H1 (cell line): ENCODE results near the gene EFCAB6. TPM values are rescaled to one million over a fixed set of nuclear protein-coding genes. Genes with fewer than 3 reads are reported as not detected.

ENCODE experiments used
- CTCF ChIA-PET: fragments of 300-600 bp; sonication (Branson Sonifier 250); formaldehyde crosslinking; loops from one replicate; lab custom pipeline; 2021; ENCODE audit not compliant: partially characterized antibody; lab: Charles Lee
- POLR2A ChIA-PET: fragments of 300-600 bp; sonication (Branson Sonifier 250); formaldehyde crosslinking; loops from one replicate; lab custom pipeline; 2021; ENCODE audit warnings: inconsistent platforms; ENCODE audit not compliant: partially characterized antibody; lab: Charles Lee
- DNase-seq, 2 experiments: peaks; one replicate each; pipeline versions ENCODE4 v3.0.0 to v3.0.0-alpha.2; 2010 to 2022; ENCODE audit warnings: low spot score in 2 of 2, low read depth in 1 of 2, mixed read lengths in 1 of 2
- FAIRE-seq: peaks from 2 replicates; lab custom pipeline; 2011; peaks lifted over from hg19 to GRCh38; lab: Jason Lieb, UNC
- H2AFZ ChIP-seq: 2 replicates; pipeline ENCODE4 v1.8.1; 2012; ENCODE audit warnings: low read length, inconsistent platforms
- H2AK5ac ChIP-seq: 2 replicates; pipeline ENCODE4 v1.6.1; 2013; ENCODE audit warnings: low read depth, low read length
- H2BK120ac ChIP-seq: replicated peaks from 2 replicates; pipeline ENCODE3; 2013; ENCODE audit warnings: low read depth, low read length, inconsistent platforms
- H2BK12ac ChIP-seq: 2 replicates; pipeline ENCODE4 v1.6.1; 2013; ENCODE audit warnings: low read depth, low read length
- H2BK15ac ChIP-seq: 2 replicates; pipeline ENCODE4 v1.6.1; 2013; ENCODE audit warnings: low read length
- H2BK20ac ChIP-seq: 2 replicates; pipeline ENCODE4 v1.6.1; 2013; ENCODE audit warnings: low read length
- H2BK5ac ChIP-seq: 2 replicates; pipeline ENCODE4 v1.6.1; 2013; ENCODE audit warnings: low read depth, low read length
- H3K14ac ChIP-seq: 2 replicates; pipeline ENCODE4 v1.6.1; 2013; ENCODE audit warnings: inconsistent platforms; ENCODE audit not compliant: insufficient read length
- H3K18ac ChIP-seq: 2 replicates; pipeline ENCODE4 v1.6.1; 2013; ENCODE audit warnings: low read length; ENCODE audit errors: extremely low read depth
- H3K23ac ChIP-seq: 2 replicates; pipeline ENCODE4 v1.6.1; 2013; ENCODE audit warnings: inconsistent platforms; ENCODE audit not compliant: insufficient read length
- H3K23me2 ChIP-seq: 2 replicates; pipeline ENCODE4 v1.6.1; 2013; ENCODE audit warnings: low read depth, low read length
- H3K27ac ChIP-seq: 2 replicates; pipeline ENCODE4 v1.6.1; 2011; ENCODE audit warnings: low read depth, low read length, inconsistent platforms
- H3K27me3 ChIP-seq, 4 experiments: replicated peaks in 1 of 4; 1 replicate in 1 of 4; 2 replicates in 3 of 4; pipeline versions ENCODE4 v1.6.1 to v1.8.1; 2011 to 2013; ENCODE audit warnings: low read length in 3 of 4, mild to moderate bottlenecking in 3 of 4, inconsistent platforms in 2 of 4, mixed read lengths in 2 of 4, moderate library complexity in 1 of 4; ENCODE audit not compliant: control insufficient read depth in 3 of 4, insufficient read depth in 3 of 4; ENCODE audit errors: extremely low read depth in 1 of 4
- H3K36me3 ChIP-seq, 4 experiments: 2 replicates each; pipeline versions ENCODE4 v1.6.1 to v1.8.1; 2011 to 2013; ENCODE audit warnings: mild to moderate bottlenecking in 4 of 4, low read length in 3 of 4, moderate library complexity in 2 of 4, control low read depth in 1 of 4, inconsistent platforms in 1 of 4; ENCODE audit not compliant: insufficient read depth in 4 of 4, control insufficient read depth in 2 of 4
- H3K4ac ChIP-seq: replicated peaks from 2 replicates; pipeline ENCODE3; 2013; ENCODE audit warnings: low read length, low read depth, mixed read lengths, inconsistent platforms; ENCODE audit not compliant: insufficient read length
- H3K4me1 ChIP-seq, 4 experiments: replicated peaks in 1 of 4; 1 replicate in 1 of 4; 2 replicates in 3 of 4; pipeline versions ENCODE4 v1.6.1 to v1.8.1; 2011 to 2013; ENCODE audit warnings: low read length in 3 of 4, inconsistent platforms in 2 of 4, mixed read lengths in 1 of 4; ENCODE audit not compliant: insufficient read depth in 4 of 4, control insufficient read depth in 3 of 4
- H3K4me2 ChIP-seq, 2 experiments: 2 replicates each; pipeline versions ENCODE4 v1.6.1 to v1.8.1; 2011 to 2013; ENCODE audit warnings: low read depth in 2 of 2, low read length in 2 of 2, control low read depth in 1 of 2, inconsistent platforms in 1 of 2, mild to moderate bottlenecking in 1 of 2; ENCODE audit not compliant: insufficient read depth in 1 of 2
- H3K4me3 ChIP-seq, 4 experiments: fragments of 200-600, 300-600 bp in 1 of 4; sonication (generic), shearing (Covaris generic), sonication (Bioruptor Twin) in 1 of 4; 2 replicates each; pipeline versions ENCODE4 v1.5.1 to v1.8.1; 2011 to 2016; ENCODE audit warnings: low read length in 4 of 4, low read depth in 3 of 4, control low read depth in 2 of 4, inconsistent platforms in 2 of 4, mild to moderate bottlenecking in 2 of 4, mixed read lengths in 1 of 4, moderate library complexity in 1 of 4; ENCODE audit not compliant: insufficient read depth in 2 of 4; ENCODE audit errors: extremely low read depth in 1 of 4
- H3K56ac ChIP-seq: replicated peaks from 2 replicates; pipeline ENCODE3; 2013; ENCODE audit warnings: low read depth, mild to moderate bottlenecking, mixed read lengths, low read length, inconsistent platforms; ENCODE audit not compliant: insufficient read length
- H3K79me1 ChIP-seq: 2 replicates; pipeline ENCODE4 v1.6.1; 2013; ENCODE audit warnings: low read depth, low read length, control low read depth
- H3K79me2 ChIP-seq, 2 experiments: 2 replicates each; pipeline versions ENCODE4 v1.6.1 to v1.8.1; 2012 to 2013; ENCODE audit warnings: low read length in 2 of 2, mild to moderate bottlenecking in 2 of 2, inconsistent platforms in 1 of 2; ENCODE audit not compliant: insufficient read depth in 2 of 2, control insufficient read depth in 1 of 2
- H3K9ac ChIP-seq, 4 experiments: replicated peaks in 1 of 4; 1 replicate in 1 of 4; 2 replicates in 3 of 4; pipeline versions ENCODE4 v1.6.1 to v1.8.1; 2011 to 2013; ENCODE audit warnings: low read depth in 3 of 4, low read length in 3 of 4, control low read depth in 2 of 4, mild to moderate bottlenecking in 2 of 4, moderate library complexity in 2 of 4, inconsistent platforms in 1 of 4; ENCODE audit errors: extremely low read depth in 1 of 4
- H3K9me3 ChIP-seq, 2 experiments: 2 replicates each; pipeline versions ENCODE4 v1.6.1 to v1.8.1; 2012 to 2013; ENCODE audit warnings: mild to moderate bottlenecking in 2 of 2, moderate library complexity in 2 of 2, control low read depth in 1 of 2, inconsistent platforms in 1 of 2, low read depth in 1 of 2, low read length in 1 of 2, mixed read lengths in 1 of 2; ENCODE audit not compliant: insufficient read depth in 2 of 2
- H4K20me1 ChIP-seq, 2 experiments: replicated peaks in 1 of 2; 2 replicates each; pipeline versions ENCODE3 to v1.8.1; 2011 to 2013; ENCODE audit warnings: inconsistent platforms in 2 of 2, low read length in 2 of 2, mild to moderate bottlenecking in 1 of 2; ENCODE audit not compliant: insufficient read depth in 2 of 2, control insufficient read depth in 1 of 2
- H4K5ac ChIP-seq: 2 replicates; pipeline ENCODE4 v1.6.1; 2013; ENCODE audit warnings: low read length, low read depth, mixed read lengths, inconsistent platforms; ENCODE audit not compliant: insufficient read length
- H4K8ac ChIP-seq: 2 replicates; pipeline ENCODE4 v1.8.0; 2013; ENCODE audit warnings: mild to moderate bottlenecking, moderate library complexity, low read length, inconsistent platforms; ENCODE audit not compliant: insufficient read depth; ENCODE audit errors: extremely low read depth
- H4K91ac ChIP-seq: replicated peaks from 2 replicates; pipeline ENCODE3; 2013; ENCODE audit warnings: low read length, mixed read lengths, inconsistent platforms; ENCODE audit not compliant: insufficient read length
- ASH2L ChIP-seq: fragments of 200-600, 300-600 bp; sonication (generic); IDR thresholded peaks from one replicate; pipeline ENCODE4 v1.7.1; 2017; ENCODE audit warnings: low read length
- BCL11A ChIP-seq, 2 experiments: IDR thresholded peaks; one replicate each; pipeline ENCODE4 v1.6.1; 2011; ENCODE audit warnings: low read depth in 2 of 2, low read length in 2 of 2, mild to moderate bottlenecking in 2 of 2
- CREB1 ChIP-seq: IDR thresholded peaks from 2 replicates; pipeline ENCODE4 v1.6.1; 2012; ENCODE audit warnings: inconsistent platforms
- FOSL1 ChIP-seq: IDR thresholded peaks from 2 replicates; pipeline ENCODE4 v1.6.1; 2011; ENCODE audit warnings: mild to moderate bottlenecking, low read depth, low read length, moderate library complexity; ENCODE audit not compliant: insufficient read depth
- KDM4A ChIP-seq: IDR thresholded peaks from one replicate; pipeline ENCODE4 v1.7.1; 2012; ENCODE audit warnings: low read depth, mild to moderate bottlenecking, moderate library complexity, low read length, inconsistent platforms; ENCODE audit not compliant: severe bottlenecking
- POLR2A ChIP-seq, 2 experiments: IDR thresholded peaks; 1 replicate in 1 of 2; 2 replicates in 1 of 2; pipeline ENCODE4 v1.6.1; 2011; ENCODE audit warnings: low read depth in 2 of 2, low read length in 2 of 2, mild to moderate bottlenecking in 2 of 2; ENCODE audit errors: control extremely low read depth in 1 of 2
- RXRA ChIP-seq: IDR thresholded peaks from 2 replicates; pipeline ENCODE4 v1.6.1; 2011; ENCODE audit warnings: low read depth, mild to moderate bottlenecking, low read length, moderate library complexity; ENCODE audit not compliant: insufficient read depth
- SP2 ChIP-seq: IDR thresholded peaks from 2 replicates; pipeline ENCODE4 v1.6.1; 2012; ENCODE audit warnings: mild to moderate bottlenecking, low read length, inconsistent platforms
- TCF12 ChIP-seq: IDR thresholded peaks from 2 replicates; pipeline ENCODE4 v1.6.1; 2011; ENCODE audit warnings: low read depth, mild to moderate bottlenecking, low read length
- ZNF274 ChIP-seq: IDR thresholded peaks from 2 replicates; pipeline ENCODE4 v1.7.0; 2012; ENCODE audit warnings: low read length, borderline replicate concordance; ENCODE audit errors: extremely low read depth
- WGBS, 2 experiments: shearing (Covaris generic) in 1 of 2; methylation state at CpG; one replicate each; pipeline versions ENCODE4 v1.1.6 to v1.1.7; 2013 to 2015; ENCODE audit warnings: low lambda C conversion rate in 2 of 2, mixed read lengths in 2 of 2, inconsistent platforms in 1 of 2, low coverage in 1 of 2, missing lambda C conversion rate in 1 of 2; ENCODE audit not compliant: insufficient replicate concordance in 2 of 2, insufficient coverage in 1 of 2, insufficient read length in 1 of 2; ENCODE audit errors: extremely low coverage in 1 of 2, missing lambda C conversion rate in 1 of 2; 5-methylcytosine and 5-hydroxymethylcytosine counted together
- polyA plus RNA-seq, 7 experiments: library from polyadenylated mRNA; depleted of rRNA in 3 of 7; stranded (reverse) in 5 of 7; unstranded in 2 of 7; fragments of >200 nt in 5 of 7; fragments of 200-250 nt in 2 of 7; gene quantifications; 1 replicate in 5 of 7; 2 replicates in 1 of 7; 4 replicates in 1 of 7; pipeline versions ENCODE4 v1.2.1 to v1.2.3, GENCODE V29; 2011 to 2013; ENCODE audit warnings: missing spikeins in 2 of 7, mixed read lengths in 2 of 7
- total RNA-seq: library from RNA; stranded (reverse); fragmentation: NEBNext Ultra II Directional; extraction: Animal tissue kit (Norgen Biotek cat#: 25700); gene quantifications from 2 replicates; pipeline ENCODE4 v1.2.1, GENCODE V29; 2021
- TF ChIP-seq, protein P1 (sequence below), 3 experiments: IDR thresholded peaks; 1 replicate in 2 of 3; 2 replicates in 1 of 3; pipeline versions ENCODE4 v1.5.1 to v1.6.1; 2011; ENCODE audit warnings: low read length in 3 of 3, mild to moderate bottlenecking in 3 of 3, inconsistent platforms in 2 of 3, low read depth in 1 of 3, moderate library complexity in 1 of 3; ENCODE audit not compliant: insufficient read depth in 1 of 3; ENCODE audit errors: control extremely low read depth in 1 of 3

Gene EFCAB6
- total and polyA plus RNA-seq, 2 of the 8 experiments (the other 6 are each of a cell fraction or from before 2014, with no cell fraction given) = 0.32 to 1.7 TPM

DNA sequence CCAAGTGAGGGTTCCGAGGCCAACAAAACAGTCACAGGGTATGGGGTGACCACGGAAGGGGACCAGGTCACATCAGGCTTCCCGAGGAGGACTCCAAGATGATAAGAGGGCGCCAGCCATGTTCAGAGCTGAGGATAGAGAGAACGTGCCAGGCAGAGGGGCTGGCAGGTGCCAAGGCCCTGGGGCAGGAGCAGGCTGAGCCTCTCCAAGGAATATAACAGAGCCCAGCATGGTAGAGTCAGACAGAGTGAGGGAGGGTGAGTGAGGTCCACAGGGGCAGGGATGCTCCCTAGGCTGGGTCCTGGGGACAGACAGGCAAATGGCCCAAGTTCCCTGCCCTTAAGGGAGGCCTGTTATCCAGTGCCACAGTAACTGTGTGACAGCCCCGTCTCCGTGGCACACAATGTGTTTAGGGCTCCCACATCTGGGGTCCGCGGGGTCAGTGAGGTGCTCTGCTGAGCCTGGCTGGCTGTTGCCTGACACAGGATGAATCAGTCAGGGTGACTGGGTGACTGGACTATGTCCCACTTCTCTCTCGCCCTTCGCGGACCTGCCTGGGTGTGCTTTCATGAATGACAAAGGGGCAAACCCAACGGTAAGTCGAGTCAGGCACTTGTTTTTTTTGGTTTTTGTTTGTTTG, 295.0 kb downstream of the EFCAB6 start:
- Histone ChIP-seq H3K79me1 (no peaks in the 10 kb centered on the region), H3K9me3 (no peaks in the 10 kb centered on the region), H2BK20ac (no peak overlapping the region), H3K18ac (no peak overlapping the region), H4K8ac (peak overlapping the region; percentile 36; the same call in 1 of the 2 replicates), H3K56ac (no peak overlapping the region), H3K4me2 (no peak overlapping the region), H2BK120ac (no peak overlapping the region), H2BK12ac (no peak overlapping the region), H3K79me2 (no peaks in the 10 kb centered on the region), H3K36me3 (no peaks in the 10 kb centered on the region; a peak in 1 of 8 replicates), H3K4ac (no peak overlapping the region), H2AFZ (no peak overlapping the region), H2BK15ac (0 out of 2 replicates have a peak overlapping the region, but pooled peaks have one; percentile 10), H3K23ac (no peak overlapping the region), H3K9ac (no peak overlapping the region), H3K27ac (no peak overlapping the region), H2AK5ac (no peak overlapping the region), H3K4me3 (no peak overlapping the region), H4K91ac (no peak overlapping the region), H3K4me1 (peaks cover 0 to 2% (median 0%) of the 10 kb centered on the region in 4 experiments; a peak in 2 of 7 replicates), H4K5ac (no peak overlapping the region), H3K27me3 (no peaks in the 10 kb centered on the region), H4K20me1 (no peaks in the 10 kb centered on the region), H3K14ac (no peak overlapping the region), H3K23me2 (no peaks in the 10 kb centered on the region), H2BK5ac (no peak overlapping the region; the same call in 1 of the 2 replicates)
- WGBS, 2 experiments = 94% methylated on average over 14 of the region's 14 CpGs; no CpG with 5 or more reads in 1 of the 2 experiments
- FAIRE-seq = no peak
- no peak for DNase-seq
- CTCF ChIA-PET = interaction anchor here (1.1 to 3.2 kb wide), 14 partner anchors 9 to 276 kb away, joined by 3 to 14 read pairs (median 4); no protein-coding TSS in a partner anchor
- POLR2A ChIA-PET = no interaction called here
- TF ChIP-seq POLR2A (IDR thresholded peaks at IDR 0.05; ENCODE audit: control extremely low read depth in 1 of 2, low read depth in 2 of 2, low read length in 2 of 2) (no peak), ZNF274 (no peak), FOSL1 (no peak), TCF12 (no peak), SP2 (no peak), RXRA (no peak), BCL11A (IDR thresholded peaks at IDR 0.05; ENCODE audit: low read depth in 2 of 2, low read length in 2 of 2) (no peak), ASH2L (no peak), KDM4A (no peak), CREB1 (no peak)
- TF ChIP-seq, protein P1, sequence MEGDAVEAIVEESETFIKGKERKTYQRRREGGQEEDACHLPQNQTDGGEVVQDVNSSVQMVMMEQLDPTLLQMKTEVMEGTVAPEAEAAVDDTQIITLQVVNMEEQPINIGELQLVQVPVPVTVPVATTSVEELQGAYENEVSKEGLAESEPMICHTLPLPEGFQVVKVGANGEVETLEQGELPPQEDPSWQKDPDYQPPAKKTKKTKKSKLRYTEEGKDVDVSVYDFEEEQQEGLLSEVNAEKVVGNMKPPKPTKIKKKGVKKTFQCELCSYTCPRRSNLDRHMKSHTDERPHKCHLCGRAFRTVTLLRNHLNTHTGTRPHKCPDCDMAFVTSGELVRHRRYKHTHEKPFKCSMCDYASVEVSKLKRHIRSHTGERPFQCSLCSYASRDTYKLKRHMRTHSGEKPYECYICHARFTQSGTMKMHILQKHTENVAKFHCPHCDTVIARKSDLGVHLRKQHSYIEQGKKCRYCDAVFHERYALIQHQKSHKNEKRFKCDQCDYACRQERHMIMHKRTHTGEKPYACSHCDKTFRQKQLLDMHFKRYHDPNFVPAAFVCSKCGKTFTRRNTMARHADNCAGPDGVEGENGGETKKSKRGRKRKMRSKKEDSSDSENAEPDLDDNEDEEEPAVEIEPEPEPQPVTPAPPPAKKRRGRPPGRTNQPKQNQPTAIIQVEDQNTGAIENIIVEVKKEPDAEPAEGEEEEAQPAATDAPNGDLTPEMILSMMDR (IDR thresholded peaks at IDR 0.05; ENCODE audit: control extremely low read depth in 1 of 3, insufficient read depth in 1 of 3, low read depth in 1 of 3, low read length in 3 of 3) = no peak
